OCI-LY3 (cell line): ENCODE measurements around the gene CD79B.

Experiments used
- H2AFZ ChIP-seq: fragments of 200-600, 300-600 bp; shearing (Covaris generic); 2 replicates; pipeline ENCODE4 v1.6.0; 2014; ENCODE audit warnings: antibody characterized with exemption, low read depth, low read length
- H3K27ac ChIP-seq: fragments of 200-600, 300-600 bp; sonication (generic); 2 replicates; pipeline ENCODE4 v1.5.1; 2014; ENCODE audit warnings: mild to moderate bottlenecking, low read length, moderate library complexity, mixed read lengths
- H3K27me3 ChIP-seq: fragments of 200-600, 300-600 bp; sonication (generic); 2 replicates; pipeline ENCODE4 v1.6.1; 2014; ENCODE audit warnings: low read depth, low read length, mixed read lengths
- H3K36me3 ChIP-seq: fragments of 200-600, 300-600 bp; sonication (generic); replicated peaks from 2 replicates; pipeline ENCODE3; 2014; ENCODE audit warnings: low read depth, low read length, mixed read lengths
- H3K4me1 ChIP-seq: fragments of 300-600, 200-600 bp; sonication (generic); 2 replicates; pipeline ENCODE4 v1.6.1; 2014; ENCODE audit warnings: low read length, mixed read lengths
- H3K4me2 ChIP-seq: fragments of 200-600, 300-600 bp; sonication (generic); 2 replicates; pipeline ENCODE4 v1.6.1; 2014; ENCODE audit warnings: low read length, mixed read lengths
- H3K4me3 ChIP-seq: fragments of 300-600, 200-600 bp; sonication (generic); 2 replicates; pipeline ENCODE4 v1.5.1; 2014; ENCODE audit warnings: antibody characterized with exemption, mild to moderate bottlenecking, low read length, moderate library complexity
- H3K79me2 ChIP-seq: fragments of 300-600, 200-600 bp; shearing (Covaris generic); 2 replicates; pipeline ENCODE4 v1.6.1; 2014; ENCODE audit warnings: mild to moderate bottlenecking, low read length, mixed read lengths
- H3K9ac ChIP-seq: fragments of 300-600, 200-600 bp; shearing (Covaris generic); 2 replicates; pipeline ENCODE4 v1.6.0; 2014; ENCODE audit warnings: mild to moderate bottlenecking, low read length, moderate library complexity
- H3K9me3 ChIP-seq: fragments of 200-600, 300-600 bp; shearing (Covaris generic); 2 replicates; pipeline ENCODE4 v1.6.1; 2014; ENCODE audit warnings: low read length, mixed read lengths; ENCODE audit not compliant: insufficient read depth
- H4K20me1 ChIP-seq: fragments of 200-600, 300-600 bp; sonication (generic); 2 replicates; pipeline ENCODE4 v1.6.1; 2016; ENCODE audit warnings: low read length, mixed read lengths; ENCODE audit not compliant: insufficient read depth
- EZH2phosphoT487 ChIP-seq: fragments of 200-600 bp; shearing (Covaris generic); IDR thresholded peaks from 2 replicates; pipeline ENCODE4 v1.6.1; 2018; ENCODE audit warnings: antibody characterized with exemption, mixed run types, low read depth
- TF ChIP-seq, protein P1 (sequence below): fragments of 200-600, 300-600 bp; sonication (generic); IDR thresholded peaks from 2 replicates; pipeline ENCODE4 v1.5.1; 2014; ENCODE audit warnings: antibody characterized with exemption, low read length, low read depth

The CD79B gene

DNA sequence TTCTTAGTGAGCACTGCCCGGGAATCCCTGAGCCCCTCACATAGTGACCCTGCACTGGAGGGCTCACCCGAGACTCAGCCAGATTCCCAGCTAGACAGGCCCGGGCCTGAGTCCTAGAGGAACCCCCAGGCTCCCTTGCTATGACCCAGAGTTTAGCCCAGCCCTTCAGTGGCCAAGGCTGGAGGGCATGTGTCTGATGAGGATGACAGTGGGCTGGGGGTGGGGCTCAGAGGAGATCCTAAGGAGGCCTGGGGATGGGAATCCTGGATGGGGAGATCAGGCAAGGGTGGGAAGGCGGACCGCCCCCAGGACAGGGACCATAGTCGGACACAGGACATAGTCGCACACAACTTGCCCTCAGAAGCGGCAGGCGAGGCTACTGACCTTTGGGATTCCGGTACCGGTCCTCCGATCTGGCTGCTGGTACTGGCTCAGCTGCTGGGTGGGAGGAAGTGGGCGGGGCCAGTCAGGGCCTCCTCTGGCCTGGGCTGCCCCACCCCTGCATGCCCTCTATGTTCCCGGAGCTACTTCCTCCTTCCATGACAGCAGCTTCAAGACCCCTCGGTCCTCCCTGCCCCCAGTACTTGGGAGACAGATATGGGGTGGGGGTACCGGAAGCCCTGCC is 1.1 kb downstream of the CD79B start:
- peak overlapping the region; percentile 91 for H3K4me2 ChIP-seq
- peak overlapping the region; percentile 82 for H3K4me3 ChIP-seq
- H3K36me3 ChIP-seq: peaks cover 38% of the 10 kb centered on the region
- H3K4me1 ChIP-seq: peaks cover 67% of the 10 kb centered on the region
- H3K27ac ChIP-seq: peak overlapping the region; percentile 77
- peaks cover 31% of the 10 kb centered on the region for H3K79me2 ChIP-seq
- peaks cover 16% of the 10 kb centered on the region; the same call in 1 of the 2 replicates for H4K20me1 ChIP-seq
- peaks cover under 1% of the 10 kb centered on the region; the same call in 1 of the 2 replicates for H3K27me3 ChIP-seq
- no peak for TF ChIP-seq EZH2phosphoT487
- TF ChIP-seq, protein P1, sequence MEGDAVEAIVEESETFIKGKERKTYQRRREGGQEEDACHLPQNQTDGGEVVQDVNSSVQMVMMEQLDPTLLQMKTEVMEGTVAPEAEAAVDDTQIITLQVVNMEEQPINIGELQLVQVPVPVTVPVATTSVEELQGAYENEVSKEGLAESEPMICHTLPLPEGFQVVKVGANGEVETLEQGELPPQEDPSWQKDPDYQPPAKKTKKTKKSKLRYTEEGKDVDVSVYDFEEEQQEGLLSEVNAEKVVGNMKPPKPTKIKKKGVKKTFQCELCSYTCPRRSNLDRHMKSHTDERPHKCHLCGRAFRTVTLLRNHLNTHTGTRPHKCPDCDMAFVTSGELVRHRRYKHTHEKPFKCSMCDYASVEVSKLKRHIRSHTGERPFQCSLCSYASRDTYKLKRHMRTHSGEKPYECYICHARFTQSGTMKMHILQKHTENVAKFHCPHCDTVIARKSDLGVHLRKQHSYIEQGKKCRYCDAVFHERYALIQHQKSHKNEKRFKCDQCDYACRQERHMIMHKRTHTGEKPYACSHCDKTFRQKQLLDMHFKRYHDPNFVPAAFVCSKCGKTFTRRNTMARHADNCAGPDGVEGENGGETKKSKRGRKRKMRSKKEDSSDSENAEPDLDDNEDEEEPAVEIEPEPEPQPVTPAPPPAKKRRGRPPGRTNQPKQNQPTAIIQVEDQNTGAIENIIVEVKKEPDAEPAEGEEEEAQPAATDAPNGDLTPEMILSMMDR: no peak
- H3K9ac ChIP-seq: peak overlapping the region; percentile 86
- H2AFZ ChIP-seq: no peak overlapping the region
- H3K9me3 ChIP-seq: no peaks in the 10 kb centered on the region; the same call in 1 of the 2 replicates

- Histone ChIP-seq H3K27me3 (no peaks in the 10 kb centered on the region), H4K20me1 (peaks cover 16% of the 10 kb centered on the region; the same call in 1 of the 2 replicates), H3K79me2 (peaks cover 31% of the 10 kb centered on the region), H3K36me3 (peaks cover 38% of the 10 kb centered on the region), H3K9me3 (no peaks in the 10 kb centered on the region; the same call in 1 of the 2 replicates), H3K4me2 (peak overlapping the region; percentile 91), H2AFZ (no peak overlapping the region), H3K9ac (peak overlapping the region; percentile 86), H3K27ac (peak overlapping the region; percentile 77; the same call in 1 of the 2 replicates), H3K4me1 (peaks cover 76% of the 10 kb centered on the region), H3K4me3 (peak overlapping the region; percentile 82)
- TF ChIP-seq, protein P1: no peak
- no peak for TF ChIP-seq EZH2phosphoT487
Observed at GRCh38 chr17:63929860-63930766, 2.0 kb downstream of the CD79B start.

- Histone ChIP-seq H3K36me3 (peaks cover 38% of the 10 kb centered on the region), H3K4me2 (no peak overlapping the region), H3K4me1 (peaks cover 79% of the 10 kb centered on the region), H3K27ac (no peak overlapping the region; the same call in 1 of the 2 replicates), H2AFZ (no peak overlapping the region), H3K79me2 (peaks cover 31% of the 10 kb centered on the region), H3K4me3 (no peak overlapping the region), H3K9ac (no peak overlapping the region), H3K9me3 (no peaks in the 10 kb centered on the region; the same call in 1 of the 2 replicates), H3K27me3 (no peaks in the 10 kb centered on the region), H4K20me1 (peaks cover 16% of the 10 kb centered on the region; the same call in 1 of the 2 replicates)
- TF ChIP-seq, protein P1: no peak
- TF ChIP-seq EZH2phosphoT487: no peak
Observed at GRCh38 chr17:63928966-63929695, 3.0 kb downstream of the CD79B start.
